ENCODE results near the gene PGLYRP1.

Gene PGLYRP1

GRCh38 chr19:46006411-46006810 lies 16.4 kb downstream of the PGLYRP1 start:
- DNase-seq (ENCODE audit: low spot score) (no peak), FAIRE-seq (no peak)

- FAIRE-seq: no peak
- no peak for DNase-seq (ENCODE audit: low spot score)
These were observed 20.1 kb downstream of the PGLYRP1 start for GRCh38 chr19:46002678-46003275.

GRCh38 chr19:46000491-46001246 lies 22.2 kb downstream of the PGLYRP1 start:
- FAIRE-seq: no peak
- DNase-seq (ENCODE audit: low spot score): no peak

GRCh38 chr19:45999653-46000121 lies 23.2 kb downstream of the PGLYRP1 start:
- no peak for FAIRE-seq

GRCh38 chr19:45998834-45999233 lies 24.0 kb downstream of the PGLYRP1 start:
- DNase-seq (ENCODE audit: low spot score) (no peak), FAIRE-seq (no peak)

More at GRCh38 chr19:45999653-46000121, 23.2 kb downstream of the PGLYRP1 start:
- no peak for DNase-seq (ENCODE audit: low spot score)

- no peak for DNase-seq (ENCODE audit: low spot score)
- no peak for FAIRE-seq
These were observed 25.9 kb downstream of the PGLYRP1 start for GRCh38 chr19:45996933-45997332.

- FAIRE-seq: no peak
These were observed 27.0 kb downstream of the PGLYRP1 start for GRCh38 chr19:45995715-45996385.

GRCh38 chr19:45994998-45995714 lies 27.7 kb downstream of the PGLYRP1 start, which contains the start of gene CCDC61:
CCDC61 (plus strand) TSS chr19:45995467; CDS start chr19:46003019, 7,552 bp downstream.
- peak; percentile 99 for DNase-seq (ENCODE audit: low spot score)

More at GRCh38 chr19:45995715-45996385, 27.0 kb downstream of the PGLYRP1 start:
- no peak for DNase-seq (ENCODE audit: low spot score)

GRCh38 chr19:45994456-45994997 lies 28.3 kb downstream of the PGLYRP1 start:
- FAIRE-seq: no peak

More at GRCh38 chr19:45994998-45995714, 27.7 kb downstream of the PGLYRP1 start, which contains the start of gene CCDC61:
- FAIRE-seq: peak; percentile 30

GRCh38 chr19:45990113-45990728 lies 32.6 kb downstream of the PGLYRP1 start:
- DNase-seq (ENCODE audit: low spot score) (no peak), FAIRE-seq (no peak)

More at GRCh38 chr19:45994456-45994997, 28.3 kb downstream of the PGLYRP1 start:
- no peak for DNase-seq (ENCODE audit: low spot score)

GRCh38 chr19:45985321-45985720 lies 37.5 kb downstream of the PGLYRP1 start:
- no peak for FAIRE-seq
- no peak for DNase-seq (ENCODE audit: low spot score)

- FAIRE-seq (no peak), DNase-seq (ENCODE audit: low spot score) (no peak)
These were observed 41.5 kb downstream of the PGLYRP1 start for GRCh38 chr19:45981350-45981749.

- FAIRE-seq (no peak), DNase-seq (ENCODE audit: low spot score) (no peak)
These were observed 44.7 kb downstream of the PGLYRP1 start for GRCh38 chr19:45978156-45978555.

GRCh38 chr19:45976178-45976577 lies 46.7 kb downstream of the PGLYRP1 start:
- FAIRE-seq: no peak
- DNase-seq (ENCODE audit: low spot score): no peak

GRCh38 chr19:45975306-45976070 lies 47.4 kb downstream of the PGLYRP1 start:
- DNase-seq (ENCODE audit: low spot score) (no peak), FAIRE-seq (peak; percentile 27)

GRCh38 chr19:45973553-45974338 lies 49.1 kb downstream of the PGLYRP1 start, which contains the start of gene NOVA2:
NOVA2 (minus strand) TSS chr19:45973865; CDS start chr19:45973351, 514 bp downstream.
- DNase-seq (ENCODE audit: low spot score): peak; percentile 98
- FAIRE-seq: peak; percentile 78

- FAIRE-seq: no peak
These were observed 49.8 kb downstream of the PGLYRP1 start for GRCh38 chr19:45972947-45973540.

More at GRCh38 chr19:45972947-45973540, 49.8 kb downstream of the PGLYRP1 start:
- no peak for DNase-seq (ENCODE audit: low spot score)

Measured in urothelium cell line (cell line).